K562 (cell line): ENCODE results near the gene UBALD2. TPM values are rescaled to one million over a fixed set of nuclear protein-coding genes. Genes with fewer than 3 reads are reported as not detected.
A peak's percentile ranks its signal among the peaks of the same experiment; 100 is the strongest.

Source experiments
- CC2D1A ChIP-seq: fragments of 450-650 bp; IDR thresholded peaks from 2 replicates; pipeline ENCODE4 v1.6.1; 2017; ENCODE audit warnings: mild to moderate bottlenecking
- ESRRA ChIP-seq: fragments of 450-650 bp; IDR thresholded peaks from 2 replicates; pipeline ENCODE4 v1.6.1; 2014; ENCODE audit warnings: low read depth, mild to moderate bottlenecking, moderate library complexity, borderline replicate concordance
- NCOA1 ChIP-seq: fragments of 450-650 bp; IDR thresholded peaks from 2 replicates; pipeline ENCODE4 v1.6.1; 2016; ENCODE audit warnings: low read depth
- NR2C1 ChIP-seq, 2 experiments: fragments of 450-650 bp; IDR thresholded peaks; 2 replicates each; pipeline ENCODE4 v1.6.1; 2017; ENCODE audit warnings: mild to moderate bottlenecking in 2 of 2, antibody characterized with exemption in 1 of 2, inconsistent platforms in 1 of 2, missing compliant biosample characterization in 1 of 2, missing genetic modification characterization in 1 of 2
- POLR2B ChIP-seq: fragments of 450-650 bp; IDR thresholded peaks from 2 replicates; pipeline ENCODE4 v1.6.1; 2018; ENCODE audit warnings: low read depth; ENCODE audit not compliant: partially characterized antibody
- SREBF1 ChIP-seq: fragments of 150-350 bp; IDR thresholded peaks from 2 replicates; pipeline ENCODE4 v1.6.1; 2014; ENCODE audit warnings: antibody characterized with exemption, low read depth, low read length, borderline replicate concordance
- ZFX ChIP-seq: sonication (generic); formaldehyde crosslinking; IDR thresholded peaks from 2 replicates; pipeline ENCODE4 v1.8.0; 2022; ENCODE audit warnings: mild to moderate bottlenecking, missing genetic modification reagents, moderate library complexity
- ZNF124 ChIP-seq: sonication (generic); formaldehyde crosslinking; IDR thresholded peaks from 2 replicates; pipeline ENCODE4 v1.8.1; 2022; ENCODE audit warnings: missing genetic modification reagents
- polyA plus RNA-seq, 8 experiments: library from polyadenylated mRNA; depleted of rRNA in 4 of 8; stranded (reverse) in 5 of 8; unstranded in 3 of 8; fragments of >200 nt; fragmentation: Nextera tagmentation in 2 of 8; fragmentation: Illumina TruSeq in 1 of 8; extraction: Ambion mirVana in 2 of 8; extraction: Trizol in 1 of 8; gene quantifications; 2 replicates each; pipeline versions ENCODE4 v1.2.1 to v1.2.3, GENCODE V29; 2011 to 2014; ENCODE audit warnings: inconsistent platforms in 1 of 8, missing spikeins in 1 of 8
- total RNA-seq, 7 experiments: library from RNA; depleted of rRNA in 6 of 7; stranded (reverse); fragments of >200 nt in 6 of 7; fragmentation: Illumina TruSeq in 2 of 7; extraction: Trizol in 2 of 7; gene quantifications; 2 replicates each; pipeline versions ENCODE4 v1.2.1 to v1.2.3, GENCODE V29; 2011 to 2021; ENCODE audit warnings: low replicate concordance in 1 of 7
- TF ChIP-seq, protein P1 (sequence below), 2 experiments: IDR thresholded peaks in 1 of 2; conservative IDR thresholded peaks in 1 of 2; 2 replicates each; pipeline ENCODE4 v1.6.1; 2016; ENCODE audit warnings: low read depth in 2 of 2, mild to moderate bottlenecking in 1 of 2, missing compliant biosample characterization in 1 of 2, missing genetic modification characterization in 1 of 2, moderate library complexity in 1 of 2
- TF ChIP-seq, protein P2 (sequence below), 2 experiments: fragments of 450-650 bp in 1 of 2; IDR thresholded peaks; 2 replicates each; pipeline ENCODE4 v1.6.1; 2011 to 2017; ENCODE audit warnings: low read depth in 2 of 2, antibody characterized with exemption in 1 of 2, borderline replicate concordance in 1 of 2, low read length in 1 of 2, mild to moderate bottlenecking in 1 of 2, mixed read lengths in 1 of 2; ENCODE audit not compliant: control insufficient read depth in 1 of 2
- TF ChIP-seq, protein P3 (sequence below): fragments of 450-650 bp; IDR thresholded peaks from 2 replicates; pipeline ENCODE4 v1.6.1; 2016; ENCODE audit warnings: mild to moderate bottlenecking
- TF ChIP-seq, protein P4 (sequence below): fragments of 450-650 bp; IDR thresholded peaks from 2 replicates; pipeline ENCODE4 v1.6.1; 2018; ENCODE audit not compliant: partially characterized antibody

The UBALD2 gene
- total and polyA plus RNA-seq, 9 of the 15 experiments (the other 6 are each of a cell fraction or from before 2014, with no cell fraction given): 2.3 to 94.1 (median 25.3) TPM

DNA sequence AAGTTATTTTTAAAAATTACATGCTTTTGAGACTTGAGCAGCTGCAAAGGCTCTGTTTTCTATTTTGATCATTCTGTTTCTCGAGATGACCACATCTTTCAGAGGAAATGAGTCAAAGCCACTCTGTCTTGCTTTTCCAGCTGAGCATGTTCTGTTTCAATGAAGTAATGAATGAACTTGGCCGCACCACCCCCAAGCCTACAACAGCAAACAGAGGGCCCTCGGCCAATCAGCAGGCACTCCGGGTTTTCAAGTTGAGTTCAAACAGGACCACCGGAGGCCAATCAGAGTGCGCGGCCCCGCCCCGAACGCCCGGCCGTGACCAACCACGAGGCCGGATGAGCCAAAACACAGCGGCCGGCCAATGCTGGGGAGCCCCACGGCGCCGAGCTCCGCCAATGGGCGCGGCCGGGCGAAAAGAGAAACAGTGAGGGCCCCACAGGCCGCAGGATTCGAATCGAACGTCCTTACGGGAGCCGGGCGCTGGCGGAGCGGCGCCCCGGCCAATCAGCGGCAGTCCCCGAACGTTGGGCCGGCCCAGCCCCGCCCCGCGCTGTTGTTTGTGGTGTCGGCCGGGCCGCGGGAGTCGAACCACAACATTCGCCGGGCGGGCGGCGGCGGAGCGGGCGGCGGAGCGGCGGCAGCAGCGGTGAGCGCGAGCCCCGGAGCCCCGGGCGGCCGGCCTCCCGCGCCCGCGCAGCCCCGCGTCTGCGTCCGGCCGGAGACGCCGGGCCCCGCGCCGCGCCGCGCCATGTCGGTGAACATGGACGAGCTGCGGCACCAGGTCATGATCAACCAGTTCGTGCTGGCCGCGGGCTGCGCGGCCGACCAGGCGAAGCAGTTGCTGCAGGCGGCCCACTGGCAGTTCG is at the start of gene UBALD2 (continued):
- TF ChIP-seq, protein P1, sequence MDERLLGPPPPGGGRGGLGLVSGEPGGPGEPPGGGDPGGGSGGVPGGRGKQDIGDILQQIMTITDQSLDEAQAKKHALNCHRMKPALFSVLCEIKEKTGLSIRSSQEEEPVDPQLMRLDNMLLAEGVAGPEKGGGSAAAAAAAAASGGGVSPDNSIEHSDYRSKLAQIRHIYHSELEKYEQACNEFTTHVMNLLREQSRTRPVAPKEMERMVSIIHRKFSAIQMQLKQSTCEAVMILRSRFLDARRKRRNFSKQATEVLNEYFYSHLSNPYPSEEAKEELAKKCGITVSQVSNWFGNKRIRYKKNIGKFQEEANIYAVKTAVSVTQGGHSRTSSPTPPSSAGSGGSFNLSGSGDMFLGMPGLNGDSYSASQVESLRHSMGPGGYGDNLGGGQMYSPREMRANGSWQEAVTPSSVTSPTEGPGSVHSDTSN (CRISPR knock-in tag; IDR thresholded peaks at IDR 0.05; ENCODE audit: low read depth): no peak
- TF ChIP-seq, protein P1 (tag; conservative IDR thresholded peaks at IDR 0.05; ENCODE audit: low read depth): no peak
- TF ChIP-seq, protein P2, sequence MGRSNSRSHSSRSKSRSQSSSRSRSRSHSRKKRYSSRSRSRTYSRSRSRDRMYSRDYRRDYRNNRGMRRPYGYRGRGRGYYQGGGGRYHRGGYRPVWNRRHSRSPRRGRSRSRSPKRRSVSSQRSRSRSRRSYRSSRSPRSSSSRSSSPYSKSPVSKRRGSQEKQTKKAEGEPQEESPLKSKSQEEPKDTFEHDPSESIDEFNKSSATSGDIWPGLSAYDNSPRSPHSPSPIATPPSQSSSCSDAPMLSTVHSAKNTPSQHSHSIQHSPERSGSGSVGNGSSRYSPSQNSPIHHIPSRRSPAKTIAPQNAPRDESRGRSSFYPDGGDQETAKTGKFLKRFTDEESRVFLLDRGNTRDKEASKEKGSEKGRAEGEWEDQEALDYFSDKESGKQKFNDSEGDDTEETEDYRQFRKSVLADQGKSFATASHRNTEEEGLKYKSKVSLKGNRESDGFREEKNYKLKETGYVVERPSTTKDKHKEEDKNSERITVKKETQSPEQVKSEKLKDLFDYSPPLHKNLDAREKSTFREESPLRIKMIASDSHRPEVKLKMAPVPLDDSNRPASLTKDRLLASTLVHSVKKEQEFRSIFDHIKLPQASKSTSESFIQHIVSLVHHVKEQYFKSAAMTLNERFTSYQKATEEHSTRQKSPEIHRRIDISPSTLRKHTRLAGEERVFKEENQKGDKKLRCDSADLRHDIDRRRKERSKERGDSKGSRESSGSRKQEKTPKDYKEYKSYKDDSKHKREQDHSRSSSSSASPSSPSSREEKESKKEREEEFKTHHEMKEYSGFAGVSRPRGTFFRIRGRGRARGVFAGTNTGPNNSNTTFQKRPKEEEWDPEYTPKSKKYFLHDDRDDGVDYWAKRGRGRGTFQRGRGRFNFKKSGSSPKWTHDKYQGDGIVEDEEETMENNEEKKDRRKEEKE (IDR thresholded peaks at IDR 0.05; ENCODE audit: borderline replicate concordance in 1 of 2, control insufficient read depth in 1 of 2, low read depth in 2 of 2, low read length in 1 of 2): no peak
- TF ChIP-seq ESRRA (peak; percentile 64; the same call in 1 of the 2 replicates), POLR2B (peak; percentile 12), ZFX (CRISPR knock-in tag) (peak; percentile 62), SREBF1 (no peak), ZNF124 (CRISPR knock-in tag) (no peak), NCOA1 (0 out of 2 replicates have a peak, but pooled peaks have one; percentile 25), CC2D1A (peak; percentile 97), NR2C1 (IDR thresholded peaks at IDR 0.05) (no peak), NR2C1 (tag; IDR thresholded peaks at IDR 0.05) (no peak)
- TF ChIP-seq, protein P3, sequence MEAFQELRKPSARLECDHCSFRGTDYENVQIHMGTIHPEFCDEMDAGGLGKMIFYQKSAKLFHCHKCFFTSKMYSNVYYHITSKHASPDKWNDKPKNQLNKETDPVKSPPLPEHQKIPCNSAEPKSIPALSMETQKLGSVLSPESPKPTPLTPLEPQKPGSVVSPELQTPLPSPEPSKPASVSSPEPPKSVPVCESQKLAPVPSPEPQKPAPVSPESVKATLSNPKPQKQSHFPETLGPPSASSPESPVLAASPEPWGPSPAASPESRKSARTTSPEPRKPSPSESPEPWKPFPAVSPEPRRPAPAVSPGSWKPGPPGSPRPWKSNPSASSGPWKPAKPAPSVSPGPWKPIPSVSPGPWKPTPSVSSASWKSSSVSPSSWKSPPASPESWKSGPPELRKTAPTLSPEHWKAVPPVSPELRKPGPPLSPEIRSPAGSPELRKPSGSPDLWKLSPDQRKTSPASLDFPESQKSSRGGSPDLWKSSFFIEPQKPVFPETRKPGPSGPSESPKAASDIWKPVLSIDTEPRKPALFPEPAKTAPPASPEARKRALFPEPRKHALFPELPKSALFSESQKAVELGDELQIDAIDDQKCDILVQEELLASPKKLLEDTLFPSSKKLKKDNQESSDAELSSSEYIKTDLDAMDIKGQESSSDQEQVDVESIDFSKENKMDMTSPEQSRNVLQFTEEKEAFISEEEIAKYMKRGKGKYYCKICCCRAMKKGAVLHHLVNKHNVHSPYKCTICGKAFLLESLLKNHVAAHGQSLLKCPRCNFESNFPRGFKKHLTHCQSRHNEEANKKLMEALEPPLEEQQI: 0 out of 2 replicates have a peak, but pooled peaks have one; percentile 85
- TF ChIP-seq, protein P4, sequence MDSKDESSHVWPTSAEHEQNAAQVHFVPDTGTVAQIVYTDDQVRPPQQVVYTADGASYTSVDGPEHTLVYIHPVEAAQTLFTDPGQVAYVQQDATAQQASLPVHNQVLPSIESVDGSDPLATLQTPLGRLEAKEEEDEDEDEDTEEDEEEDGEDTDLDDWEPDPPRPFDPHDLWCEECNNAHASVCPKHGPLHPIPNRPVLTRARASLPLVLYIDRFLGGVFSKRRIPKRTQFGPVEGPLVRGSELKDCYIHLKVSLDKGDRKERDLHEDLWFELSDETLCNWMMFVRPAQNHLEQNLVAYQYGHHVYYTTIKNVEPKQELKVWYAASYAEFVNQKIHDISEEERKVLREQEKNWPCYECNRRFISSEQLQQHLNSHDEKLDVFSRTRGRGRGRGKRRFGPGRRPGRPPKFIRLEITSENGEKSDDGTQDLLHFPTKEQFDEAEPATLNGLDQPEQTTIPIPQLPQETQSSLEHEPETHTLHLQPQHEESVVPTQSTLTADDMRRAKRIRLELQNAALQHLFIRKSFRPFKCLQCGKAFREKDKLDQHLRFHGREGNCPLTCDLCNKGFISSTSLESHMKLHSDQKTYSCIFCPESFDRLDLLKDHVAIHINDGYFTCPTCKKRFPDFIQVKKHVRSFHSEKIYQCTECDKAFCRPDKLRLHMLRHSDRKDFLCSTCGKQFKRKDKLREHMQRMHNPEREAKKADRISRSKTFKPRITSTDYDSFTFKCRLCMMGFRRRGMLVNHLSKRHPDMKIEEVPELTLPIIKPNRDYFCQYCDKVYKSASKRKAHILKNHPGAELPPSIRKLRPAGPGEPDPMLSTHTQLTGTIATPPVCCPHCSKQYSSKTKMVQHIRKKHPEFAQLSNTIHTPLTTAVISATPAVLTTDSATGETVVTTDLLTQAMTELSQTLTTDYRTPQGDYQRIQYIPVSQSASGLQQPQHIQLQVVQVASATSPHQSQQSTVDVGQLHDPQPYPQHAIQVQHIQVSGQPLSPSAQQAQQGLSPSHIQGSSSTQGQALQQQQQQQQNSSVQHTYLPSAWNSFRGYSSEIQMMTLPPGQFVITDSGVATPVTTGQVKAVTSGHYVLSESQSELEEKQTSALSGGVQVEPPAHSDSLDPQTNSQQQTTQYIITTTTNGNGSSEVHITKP: peak; percentile 75
